H1 (cell line): ENCODE results near the gene NCAM1. TPM values are rescaled to one million over a fixed set of nuclear protein-coding genes. Genes with fewer than 3 reads are reported as not detected.
A peak's percentile ranks its signal among the peaks of the same experiment; 100 is the strongest.

Source experiments
- CEBPB ChIP-seq: IDR thresholded peaks from 2 replicates; pipeline ENCODE4 v1.6.1; 2012; ENCODE audit warnings: low read depth, low read length
- CHD7 ChIP-seq: fragments of 300-600 bp; sonication (generic); IDR thresholded peaks from 2 replicates; pipeline ENCODE4 v1.7.1; 2012; ENCODE audit warnings: low read length, moderate library complexity, mild to moderate bottlenecking, inconsistent platforms; ENCODE audit not compliant: insufficient replicate concordance
- EZH2 ChIP-seq: fragments of 200-600 bp; sonication (generic); IDR thresholded peaks from 2 replicates; pipeline ENCODE4 v1.7.1; 2012; ENCODE audit warnings: low read depth, mild to moderate bottlenecking, moderate library complexity, low read length, inconsistent platforms; ENCODE audit not compliant: severe bottlenecking
- JUN ChIP-seq: IDR thresholded peaks from 2 replicates; pipeline ENCODE4 v1.6.1; 2011; ENCODE audit warnings: low read depth, mild to moderate bottlenecking, improper control_type of control experiment, low read length
- KDM4A ChIP-seq: IDR thresholded peaks from one replicate; pipeline ENCODE4 v1.7.1; 2012; ENCODE audit warnings: low read depth, mild to moderate bottlenecking, moderate library complexity, low read length, inconsistent platforms; ENCODE audit not compliant: severe bottlenecking
- RAD21 ChIP-seq, 2 experiments: IDR thresholded peaks in 1 of 2; conservative IDR thresholded peaks in 1 of 2; 2 replicates each; pipeline ENCODE4 v1.6.1; 2011; ENCODE audit warnings: low read depth in 2 of 2, low read length in 2 of 2, improper control_type of control experiment in 1 of 2, inconsistent platforms in 1 of 2, mild to moderate bottlenecking in 1 of 2, moderate library complexity in 1 of 2
- SIN3A ChIP-seq, 2 experiments: IDR thresholded peaks in 1 of 2; conservative IDR thresholded peaks in 1 of 2; 2 replicates each; pipeline ENCODE4 v1.6.1; 2011 to 2012; ENCODE audit warnings: low read length in 2 of 2, improper control_type of control experiment in 1 of 2, low read depth in 1 of 2, mild to moderate bottlenecking in 1 of 2
- SIX5 ChIP-seq: IDR thresholded peaks from 2 replicates; pipeline ENCODE4 v1.6.1; 2011; ENCODE audit warnings: mild to moderate bottlenecking, low read depth, low read length
- polyA plus RNA-seq, 7 experiments: library from polyadenylated mRNA; depleted of rRNA in 3 of 7; stranded (reverse) in 5 of 7; unstranded in 2 of 7; fragments of >200 nt in 5 of 7; fragments of 200-250 nt in 2 of 7; gene quantifications; 1 replicate in 5 of 7; 2 replicates in 1 of 7; 4 replicates in 1 of 7; pipeline versions ENCODE4 v1.2.1 to v1.2.3, GENCODE V29; 2011 to 2013; ENCODE audit warnings: missing spikeins in 2 of 7, mixed read lengths in 2 of 7
- total RNA-seq: library from RNA; stranded (reverse); fragmentation: NEBNext Ultra II Directional; extraction: Animal tissue kit (Norgen Biotek cat#: 25700); gene quantifications from 2 replicates; pipeline ENCODE4 v1.2.1, GENCODE V29; 2021

Gene NCAM1
- total and polyA plus RNA-seq, 2 of the 8 experiments (the other 6 are each of a cell fraction or from before 2014, with no cell fraction given) = 3.1 to 4.3 TPM

GRCh38 chr11:113163291-113164030 lies 202.2 kb downstream of the NCAM1 start (continued):
- no peak for TF ChIP-seq JUN
- TF ChIP-seq RAD21 (IDR thresholded peaks at IDR 0.05 in 1 of 2, conservative IDR thresholded peaks at IDR 0.05 in 1 of 2; ENCODE audit: low read depth in 2 of 2, low read length in 2 of 2) = peak; percentile 21 to 41; a peak in 3 of 4 replicates
- TF ChIP-seq EZH2 = no peak
- TF ChIP-seq CEBPB = no peak
- TF ChIP-seq CHD7 = no peak
- TF ChIP-seq SIX5 = no peak
- TF ChIP-seq KDM4A = no peak
- no peak for TF ChIP-seq SIN3A (conservative IDR thresholded peaks at IDR 0.05 in 1 of 2, IDR thresholded peaks at IDR 0.05 in 1 of 2; ENCODE audit: low read depth in 1 of 2, low read length in 2 of 2)
